Skeletal muscle satellite cell (primary cell): ENCODE measurements around the gene CAPNS1.
A peak's percentile ranks its signal among the peaks of the same experiment; 100 is the strongest.

ENCODE experiments used
- H3K27me3 ChIP-seq: 2 replicates; pipeline ENCODE4 v1.7.0; 2013; ENCODE audit warnings: low read length; ENCODE audit not compliant: control insufficient read depth, insufficient read depth
- H3K36me3 ChIP-seq: 2 replicates; pipeline ENCODE4 v1.7.0; 2013; ENCODE audit warnings: mild to moderate bottlenecking, control low read depth, low read length; ENCODE audit not compliant: insufficient read depth
- H3K4me1 ChIP-seq: 2 replicates; pipeline ENCODE4 v1.7.0; 2013; ENCODE audit warnings: low read length; ENCODE audit not compliant: control insufficient read depth, insufficient read depth
- H3K4me2 ChIP-seq: 2 replicates; pipeline ENCODE4 v1.7.0; 2013; ENCODE audit warnings: mild to moderate bottlenecking, low read length
- H3K4me3 ChIP-seq: 2 replicates; pipeline ENCODE4 v1.7.0; 2013; ENCODE audit warnings: low read length
- H3K9ac ChIP-seq: 2 replicates; pipeline ENCODE4 v1.7.0; 2013; ENCODE audit warnings: mild to moderate bottlenecking, low read depth, low read length, moderate library complexity
- H3K9me3 ChIP-seq: replicated peaks from 2 replicates; pipeline ENCODE4 v1.7.0; 2013; ENCODE audit warnings: mild to moderate bottlenecking, control low read depth, low read length

The CAPNS1 gene

DNA sequence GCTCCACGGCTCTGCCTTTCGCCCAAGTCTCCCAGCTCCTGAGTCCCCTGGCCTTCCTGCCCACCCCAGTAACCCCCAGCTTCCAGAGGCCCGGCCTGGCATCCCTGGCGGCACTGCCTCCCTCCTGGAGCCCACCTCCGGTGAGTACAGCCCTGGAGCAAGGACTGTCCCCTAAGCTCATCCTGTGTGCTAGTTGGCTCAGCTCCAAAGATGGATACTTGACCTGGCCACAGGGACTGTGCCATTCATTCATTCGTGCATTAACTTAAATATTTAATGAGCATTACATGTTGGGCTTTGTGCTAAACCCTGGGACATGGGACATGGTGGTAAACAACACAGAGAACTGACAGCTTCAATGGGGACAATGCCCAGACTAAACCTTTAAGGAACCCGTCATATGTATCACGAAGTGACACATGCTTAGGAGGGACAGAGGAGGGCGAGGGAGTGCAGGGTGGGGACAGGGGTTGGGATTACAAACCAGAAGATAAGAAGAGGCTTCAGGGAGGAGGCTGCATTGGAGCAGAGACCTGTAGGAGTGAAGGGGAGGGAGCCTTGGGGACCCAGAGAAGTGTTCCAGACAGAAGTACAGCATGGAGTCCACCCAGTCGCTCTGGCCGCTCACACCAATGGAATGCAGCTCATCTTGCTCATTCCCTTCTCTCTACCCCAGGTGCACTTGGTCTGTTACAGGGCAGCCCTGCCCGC, 35.9 kb upstream of the CAPNS1 start:
- Histone ChIP-seq H3K27me3 (no peaks in the 10 kb centered on the region), H3K9ac (no peak overlapping the region), H3K4me2 (no peak overlapping the region), H3K4me3 (no peak overlapping the region), H3K4me1 (no peaks in the 10 kb centered on the region), H3K9me3 (no peaks in the 10 kb centered on the region), H3K36me3 (peaks cover 27% of the 10 kb centered on the region)

DNA sequence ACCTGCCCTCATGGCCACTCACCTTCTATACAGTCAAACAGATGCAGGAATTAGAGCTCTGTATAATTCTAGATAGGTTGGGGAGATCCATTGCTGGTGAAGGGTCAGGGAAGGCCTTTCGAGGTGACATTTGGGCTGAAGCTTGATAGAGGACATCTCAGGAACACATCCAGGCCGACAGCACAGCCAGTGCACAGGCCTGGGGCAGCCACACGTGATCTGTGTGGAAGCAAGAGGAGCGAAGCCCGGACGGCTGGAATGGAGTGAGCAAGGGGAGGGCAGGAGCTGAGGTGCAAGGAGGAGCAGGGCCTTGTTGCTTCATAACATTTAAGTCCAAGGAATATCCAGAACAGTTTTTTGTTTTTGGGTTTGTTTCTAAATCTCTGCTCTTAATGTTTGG, 33.4 kb upstream of the CAPNS1 start:
- Histone ChIP-seq H3K4me1 (peaks cover under 1% of the 10 kb centered on the region), H3K4me3 (no peak overlapping the region), H3K4me2 (no peak overlapping the region), H3K36me3 (peaks cover 27% of the 10 kb centered on the region), H3K27me3 (no peaks in the 10 kb centered on the region), H3K9me3 (no peaks in the 10 kb centered on the region), H3K9ac (no peak overlapping the region)

DNA sequence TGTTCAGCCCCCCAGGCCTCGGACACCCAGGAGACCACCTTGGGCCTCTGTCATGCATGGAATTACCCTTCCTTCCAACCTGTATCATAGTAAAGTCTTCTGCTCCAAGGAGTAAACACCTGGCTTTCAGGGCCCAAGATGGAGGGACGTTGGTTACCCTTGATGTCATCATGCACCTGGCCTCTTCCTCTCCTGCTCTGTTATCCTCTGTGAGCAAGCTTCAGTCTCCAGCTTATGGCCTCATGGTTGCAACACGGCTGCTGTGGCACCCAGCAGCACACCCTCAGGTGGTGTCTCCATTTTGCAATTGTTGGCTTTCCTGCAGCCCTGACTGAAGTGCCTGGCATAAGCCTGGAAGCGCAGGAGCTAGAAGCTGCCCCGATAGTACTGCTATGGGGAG, 32.9 kb upstream of the CAPNS1 start:
- H3K4me1 ChIP-seq, result peaks cover 5% of the 10 kb centered on the region
- H3K36me3 ChIP-seq, result peaks cover 27% of the 10 kb centered on the region
- no peak overlapping the region for H3K4me3 ChIP-seq
- H3K9ac ChIP-seq, result no peak overlapping the region
- no peaks in the 10 kb centered on the region for H3K27me3 ChIP-seq
- H3K4me2 ChIP-seq, result no peak overlapping the region
- no peaks in the 10 kb centered on the region for H3K9me3 ChIP-seq

DNA sequence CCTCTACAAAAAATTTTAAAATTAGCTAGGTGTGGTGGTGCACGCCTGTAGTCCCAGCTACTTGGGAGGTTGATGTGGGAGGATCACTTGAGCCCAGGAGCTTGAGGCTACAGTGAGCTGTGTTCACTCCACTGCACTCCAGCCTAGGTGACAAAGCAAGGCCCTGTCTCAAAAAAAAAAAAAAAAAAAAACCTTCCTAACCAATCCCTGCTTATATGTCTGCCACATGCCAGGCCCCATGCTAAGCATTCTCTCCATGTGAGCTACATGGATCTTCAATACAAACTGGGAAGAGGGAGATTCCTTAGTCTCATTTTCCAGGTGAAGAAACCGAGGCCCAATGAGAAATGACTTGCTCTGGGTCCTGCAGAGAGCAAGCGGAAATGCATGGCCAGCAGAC, 31.2 kb upstream of the CAPNS1 start:
- H3K27me3 ChIP-seq, result no peaks in the 10 kb centered on the region
- no peaks in the 10 kb centered on the region for H3K9me3 ChIP-seq
- H3K4me2 ChIP-seq, result no peak overlapping the region
- no peak overlapping the region for H3K4me3 ChIP-seq
- peaks cover 11% of the 10 kb centered on the region for H3K4me1 ChIP-seq
- H3K9ac ChIP-seq, result no peak overlapping the region
- peaks cover 28% of the 10 kb centered on the region for H3K36me3 ChIP-seq

DNA sequence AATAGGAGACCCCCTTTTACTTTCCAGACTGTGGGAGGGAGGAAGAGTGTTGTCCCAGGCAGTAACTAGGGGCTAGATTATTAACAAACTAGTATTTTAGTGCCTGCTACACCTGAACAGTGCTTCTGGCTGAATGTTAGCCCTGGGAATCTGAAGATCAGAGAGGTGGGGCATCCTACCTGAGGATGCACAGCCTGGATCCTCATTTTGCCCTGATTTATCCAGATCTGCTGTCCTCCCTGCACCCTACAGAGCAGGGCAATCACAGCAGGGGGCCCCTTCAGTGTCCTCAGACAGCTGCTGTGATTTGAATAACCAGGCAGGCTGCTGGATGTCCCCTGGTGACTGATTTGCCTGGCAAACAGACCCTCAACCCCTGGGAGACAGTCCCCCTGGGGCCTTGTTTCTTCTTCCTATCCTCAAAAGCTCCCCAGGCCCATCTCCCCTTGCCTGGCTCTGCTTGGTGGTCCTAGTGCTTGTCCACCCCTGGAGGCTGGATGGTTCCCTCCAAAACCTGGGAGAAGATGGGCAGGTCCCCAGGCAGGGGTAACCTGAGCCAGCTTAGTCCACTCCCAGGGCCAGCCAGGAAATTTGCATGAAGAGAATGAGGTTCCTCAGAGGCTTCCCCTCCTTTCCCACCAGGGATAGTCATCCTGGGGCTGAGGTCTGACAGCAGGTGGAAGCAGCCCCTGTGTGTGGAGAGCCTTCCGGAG, 29.2 kb upstream of the CAPNS1 start, which contains the start of gene OVOL3:
TSS of gene OVOL3 (plus strand) at position 657 of the 713 bp plus-strand sequence. CDS start 60 bp downstream, outside the sequence.
- peaks cover 16% of the 10 kb centered on the region for H3K4me1 ChIP-seq
- no peak within 1 kb of the TSS for H3K4me2 ChIP-seq
- H3K27me3 ChIP-seq, result no peaks in the 10 kb centered on the region
- peaks cover 16% of the 10 kb centered on the region for H3K36me3 ChIP-seq
- no peaks in the 10 kb centered on the region for H3K9me3 ChIP-seq
- H3K4me3 ChIP-seq, result no peak within 1 kb of the TSS
- no peak within 1 kb of the TSS for H3K9ac ChIP-seq

DNA sequence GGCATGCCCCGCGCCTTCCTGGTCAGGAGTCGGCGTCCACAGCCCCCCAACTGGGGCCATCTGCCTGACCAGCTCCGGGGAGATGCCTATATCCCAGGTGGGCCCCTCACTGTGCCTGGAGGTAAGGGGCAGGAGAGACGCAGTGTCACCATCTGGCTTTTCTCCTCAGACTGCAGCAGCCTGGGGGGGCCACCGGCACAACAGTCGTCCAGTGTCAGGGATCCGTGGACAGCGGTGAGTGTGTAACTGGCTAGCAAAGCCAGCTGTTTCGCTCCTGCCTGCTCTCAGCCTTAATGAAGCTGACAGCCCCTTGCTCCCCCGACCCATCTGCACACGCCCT, 28.7 kb upstream of the CAPNS1 start:
- no peak overlapping the region for H3K4me3 ChIP-seq
- no peaks in the 10 kb centered on the region for H3K27me3 ChIP-seq
- no peak overlapping the region for H3K4me2 ChIP-seq
- no peaks in the 10 kb centered on the region for H3K9me3 ChIP-seq
- H3K4me1 ChIP-seq, result peaks cover 19% of the 10 kb centered on the region
- peaks cover 16% of the 10 kb centered on the region for H3K36me3 ChIP-seq
- H3K9ac ChIP-seq, result no peak overlapping the region

DNA sequence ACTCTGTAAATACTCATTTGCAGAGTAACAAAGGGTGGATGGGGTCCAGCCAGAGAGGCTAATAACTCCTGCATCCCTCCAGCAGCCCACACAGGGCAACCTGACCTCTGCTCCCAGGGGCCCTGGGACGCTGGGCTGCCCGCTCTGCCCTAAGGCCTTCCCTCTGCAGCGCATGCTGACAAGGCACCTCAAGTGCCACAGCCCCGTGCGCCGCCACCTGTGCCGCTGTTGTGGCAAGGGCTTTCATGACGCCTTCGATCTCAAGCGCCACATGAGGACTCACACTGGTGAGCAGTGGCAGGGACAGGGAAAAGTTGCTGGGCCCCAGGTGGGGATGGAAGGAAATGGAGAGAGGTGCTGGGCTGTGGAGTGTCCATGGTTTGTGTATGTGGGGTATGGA, 27.2 kb upstream of the CAPNS1 start:
- no peak overlapping the region for H3K4me2 ChIP-seq
- no peaks in the 10 kb centered on the region for H3K27me3 ChIP-seq
- H3K9ac ChIP-seq, result no peak overlapping the region
- no peaks in the 10 kb centered on the region for H3K9me3 ChIP-seq
- no peak overlapping the region for H3K4me3 ChIP-seq
- H3K4me1 ChIP-seq, result peaks cover 25% of the 10 kb centered on the region
- H3K36me3 ChIP-seq, result peaks cover 21% of the 10 kb centered on the region

DNA sequence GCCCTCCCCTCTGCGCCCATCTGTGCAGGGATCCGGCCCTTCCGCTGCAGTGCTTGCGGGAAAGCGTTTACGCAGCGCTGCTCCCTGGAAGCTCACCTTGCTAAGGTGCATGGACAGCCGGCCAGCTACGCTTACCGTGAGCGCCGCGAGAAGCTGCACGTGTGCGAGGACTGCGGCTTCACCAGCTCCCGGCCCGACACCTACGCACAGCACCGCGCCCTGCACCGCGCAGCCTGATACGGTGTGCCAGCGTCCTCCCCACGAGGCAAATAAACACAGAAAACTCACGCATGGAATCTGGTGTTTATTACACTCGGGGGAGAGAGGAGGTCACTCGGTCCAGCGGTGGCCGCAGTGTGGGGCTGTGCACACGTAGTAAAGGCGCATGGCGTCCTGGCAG, 26.4 kb upstream of the CAPNS1 start:
- H3K4me3 ChIP-seq, result peak overlapping the region; percentile 84
- H3K27me3 ChIP-seq, result no peaks in the 10 kb centered on the region
- H3K4me2 ChIP-seq, result peak overlapping the region; percentile 96
- peaks cover 25% of the 10 kb centered on the region for H3K4me1 ChIP-seq
- no peaks in the 10 kb centered on the region for H3K9me3 ChIP-seq
- peaks cover 27% of the 10 kb centered on the region for H3K36me3 ChIP-seq
- H3K9ac ChIP-seq, result peak overlapping the region; percentile 86

DNA sequence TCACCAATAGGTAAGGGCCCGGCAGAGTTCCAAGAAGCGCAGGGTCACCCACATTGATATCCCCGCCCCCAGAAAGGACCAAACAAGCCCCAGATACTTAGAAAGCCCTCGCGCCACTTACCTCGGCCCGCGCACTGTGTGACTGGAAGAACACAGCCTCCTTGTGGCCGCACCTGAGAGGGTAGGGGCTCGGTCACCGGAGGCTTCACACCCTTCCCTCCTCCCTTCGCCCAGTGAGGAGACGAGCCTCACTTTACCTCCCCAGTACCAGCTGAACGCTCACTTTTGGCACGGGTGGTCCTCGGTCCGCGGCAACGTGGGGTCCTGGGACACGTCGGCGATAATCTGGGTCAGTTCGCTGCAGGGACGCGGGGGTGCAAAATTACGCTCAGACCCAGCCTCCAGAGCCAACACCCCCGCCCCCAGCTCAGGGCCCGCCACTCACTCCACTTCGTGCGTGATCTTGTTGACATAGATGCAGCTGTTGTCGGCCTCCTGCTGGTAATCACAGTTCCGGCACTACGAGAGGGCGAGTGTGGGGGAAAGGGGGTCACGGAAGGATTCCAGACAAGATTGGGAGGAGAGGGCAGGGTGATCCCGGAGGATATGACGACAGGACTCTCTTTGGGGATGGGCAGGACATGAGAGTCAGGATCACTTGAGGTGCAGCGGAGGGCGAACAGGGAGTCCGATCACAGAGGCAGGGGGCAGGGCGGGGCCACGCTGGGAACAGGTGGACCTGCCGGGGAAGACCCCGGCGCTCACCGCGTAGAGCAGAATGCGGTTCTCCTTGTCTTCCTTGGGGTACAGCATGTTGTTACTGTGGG, 25.8 kb upstream of the CAPNS1 start:
- H3K4me2 ChIP-seq, result peak overlapping the region; percentile 96
- peak overlapping the region; percentile 84 for H3K4me3 ChIP-seq
- H3K9ac ChIP-seq, result peak overlapping the region; percentile 86
- H3K36me3 ChIP-seq, result peaks cover 31% of the 10 kb centered on the region
- H3K9me3 ChIP-seq, result no peaks in the 10 kb centered on the region
- H3K4me1 ChIP-seq, result peaks cover 25% of the 10 kb centered on the region
- no peaks in the 10 kb centered on the region for H3K27me3 ChIP-seq

DNA sequence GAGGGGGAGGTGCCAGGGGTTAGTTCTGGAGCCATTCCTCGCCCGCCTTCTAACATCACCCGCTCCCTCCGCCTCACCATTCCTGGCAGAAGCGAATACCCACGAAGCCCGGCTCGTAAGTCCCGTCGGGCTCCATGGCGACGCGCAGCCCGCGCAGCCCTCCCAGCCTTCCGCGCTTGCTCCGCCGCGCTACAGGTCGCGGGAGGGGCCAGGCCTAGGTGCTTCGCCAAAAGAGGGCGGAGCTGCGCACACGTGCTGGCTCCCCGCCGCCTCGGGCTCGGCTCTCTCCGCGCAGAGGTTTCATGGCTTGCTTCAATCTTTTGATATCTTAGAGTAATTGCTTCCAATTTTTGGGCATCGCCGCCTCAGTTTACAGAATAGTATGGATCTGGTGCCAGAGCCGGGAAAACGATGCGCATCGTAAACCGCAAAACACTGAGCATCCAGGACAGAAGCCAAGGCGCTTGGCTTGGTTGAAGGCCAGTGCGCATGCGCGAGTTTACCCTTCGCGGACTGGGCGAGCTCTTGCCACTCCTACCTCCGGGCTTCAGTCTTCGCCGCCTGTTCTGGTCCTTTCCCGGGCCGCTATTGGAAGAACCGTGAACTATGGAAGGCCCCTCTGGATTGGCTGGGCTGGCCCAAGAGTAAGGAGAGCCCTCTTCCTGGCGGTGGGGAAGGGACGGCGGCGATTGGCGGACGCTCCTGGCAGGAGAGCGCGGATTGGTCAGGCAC, 25.0 kb upstream of the CAPNS1 start, which contains the start of gene POLR2I:
TSS of gene POLR2I (minus strand) at position 155 of the 732 bp plus-strand sequence. CDS start at position 136, 19 bp downstream.
- Histone ChIP-seq H3K36me3 (peaks cover 37% of the 10 kb centered on the region), H3K4me1 (peaks cover 25% of the 10 kb centered on the region), H3K9me3 (no peaks in the 10 kb centered on the region), H3K9ac (peak within 1 kb of the TSS; percentile 86), H3K27me3 (no peaks in the 10 kb centered on the region), H3K4me2 (peak within 1 kb of the TSS; percentile 96), H3K4me3 (peak within 1 kb of the TSS; percentile 91)
